Spleen (tissue), 7 donors: ENCODE data around the gene MRTFB.

ENCODE experiments used
- POLR2A ChIP-seq, 3 donors: fragments of 450-650 bp; IDR thresholded peaks; one replicate each; pipeline ENCODE4 v1.5.1; 2017; ENCODE audit warnings: antibody characterized with exemption in 3 of 3, mild to moderate bottlenecking in 1 of 3
- TF ChIP-seq, protein P1 (sequence below), 11 experiments: fragments of 200-600 bp in 7 of 11; fragments of 450-650 bp in 4 of 11; sonication (generic) in 4 of 11; IDR thresholded peaks in 8 of 11; conservative IDR thresholded peaks in 3 of 11; 1 replicate in 7 of 11; 2 replicates in 4 of 11; pipeline versions ENCODE4 v1.4.0 to v1.8.0; 2016 to 2021; ENCODE audit warnings: antibody characterized with exemption in 11 of 11, inconsistent platforms in 4 of 11, mild to moderate bottlenecking in 1 of 11
- donor health status: DM: no; HTN: no; CAD: no; lungs with moderate emphysema.
- donor health status: DM: no; HTN: no; CAD: no.
- donor health status: DM: no; HTN: no; CAD: no.

DNA sequence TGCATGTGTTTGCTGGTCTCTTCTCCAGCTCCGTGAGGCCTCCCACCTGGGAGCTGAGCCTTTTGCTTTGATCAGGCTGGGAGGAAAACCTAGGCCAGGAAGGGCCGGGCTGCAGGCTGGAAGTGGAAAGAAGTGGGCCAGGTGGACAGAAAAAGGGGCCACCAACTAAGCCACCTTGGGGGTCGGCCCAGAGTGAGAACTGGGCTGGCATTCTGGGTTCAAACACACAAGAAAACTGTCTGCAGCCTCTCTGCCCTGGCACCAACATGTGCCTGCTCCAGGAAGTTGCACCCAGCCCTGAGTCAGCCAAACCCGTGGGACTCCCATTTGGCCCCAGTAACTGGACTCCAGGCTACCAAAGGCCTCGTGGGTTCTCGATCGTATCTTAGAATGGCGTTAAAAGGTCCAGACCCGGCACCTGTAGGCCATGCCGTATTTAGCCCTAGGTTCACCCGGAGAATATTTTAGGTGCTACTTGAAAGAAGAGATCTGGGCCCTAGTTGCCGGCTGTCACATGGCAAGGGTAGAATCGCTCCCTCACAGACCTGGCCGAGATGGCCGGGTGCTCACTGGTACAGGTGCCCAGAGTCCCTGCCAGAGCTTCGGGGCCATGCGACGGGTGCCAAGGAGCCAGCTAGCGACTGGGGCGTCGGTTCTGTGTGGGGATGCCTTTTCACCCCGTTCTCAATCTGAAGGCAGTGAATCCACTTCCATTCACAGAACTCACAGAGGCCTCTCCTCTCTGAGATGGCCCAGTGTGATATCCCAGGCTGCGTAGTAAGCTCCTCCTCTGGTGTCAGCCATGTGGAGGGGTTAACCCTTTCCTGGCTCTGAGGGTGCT is 236.6 kb downstream of the MRTFB start:
- TF ChIP-seq, protein P1, sequence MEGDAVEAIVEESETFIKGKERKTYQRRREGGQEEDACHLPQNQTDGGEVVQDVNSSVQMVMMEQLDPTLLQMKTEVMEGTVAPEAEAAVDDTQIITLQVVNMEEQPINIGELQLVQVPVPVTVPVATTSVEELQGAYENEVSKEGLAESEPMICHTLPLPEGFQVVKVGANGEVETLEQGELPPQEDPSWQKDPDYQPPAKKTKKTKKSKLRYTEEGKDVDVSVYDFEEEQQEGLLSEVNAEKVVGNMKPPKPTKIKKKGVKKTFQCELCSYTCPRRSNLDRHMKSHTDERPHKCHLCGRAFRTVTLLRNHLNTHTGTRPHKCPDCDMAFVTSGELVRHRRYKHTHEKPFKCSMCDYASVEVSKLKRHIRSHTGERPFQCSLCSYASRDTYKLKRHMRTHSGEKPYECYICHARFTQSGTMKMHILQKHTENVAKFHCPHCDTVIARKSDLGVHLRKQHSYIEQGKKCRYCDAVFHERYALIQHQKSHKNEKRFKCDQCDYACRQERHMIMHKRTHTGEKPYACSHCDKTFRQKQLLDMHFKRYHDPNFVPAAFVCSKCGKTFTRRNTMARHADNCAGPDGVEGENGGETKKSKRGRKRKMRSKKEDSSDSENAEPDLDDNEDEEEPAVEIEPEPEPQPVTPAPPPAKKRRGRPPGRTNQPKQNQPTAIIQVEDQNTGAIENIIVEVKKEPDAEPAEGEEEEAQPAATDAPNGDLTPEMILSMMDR (IDR thresholded peaks at IDR 0.05 in 8 of 11, conservative IDR thresholded peaks at IDR 0.05 in 3 of 11), result no peak
- TF ChIP-seq POLR2A (IDR thresholded peaks at IDR 0.05), result no peak
